Activated T-cell treated with anti-CD3 and anti-CD28 coated beads, Interleukin-2, amount 50 U/mL, for 72 hours (primary cell): ENCODE results near the gene TECTB. TPM values are rescaled to one million over a fixed set of nuclear protein-coding genes. Genes with fewer than 3 reads are reported as not detected.

Experiments
- ATAC-seq, 2 donors: fragments of 150-1000 bp; cut with Tn5 transposase; replicated peaks in 1 of 2; 2 replicates each; pipeline ENCODE4 v1.10.0; 2021; ENCODE audit warnings: moderate library complexity in 2 of 2, mild to moderate bottlenecking in 1 of 2
- DNase-seq, 2 donors: peaks; one replicate each; pipeline ENCODE4 v3.0.0; 2021 to 2022; ENCODE audit warnings: mixed read lengths in 1 of 2
- H3K27ac Mint-ChIP-seq: one replicate; pipeline ENCODE4 v1.8.0; 2022; ENCODE audit warnings: mild to moderate bottlenecking, moderate library complexity, mixed read lengths
- H3K27me3 Mint-ChIP-seq: one replicate; pipeline ENCODE4 v1.8.0; 2022; ENCODE audit warnings: low read depth, mixed read lengths
- H3K36me3 Mint-ChIP-seq, 2 donors: one replicate each; pipeline ENCODE4 v1.8.0; 2022; ENCODE audit warnings: mixed read lengths in 2 of 2, mild to moderate bottlenecking in 1 of 2; ENCODE audit not compliant: insufficient read depth in 2 of 2
- H3K4me1 Mint-ChIP-seq: one replicate; pipeline ENCODE4 v1.8.0; 2022; ENCODE audit warnings: low read depth, mixed read lengths
- H3K4me3 Mint-ChIP-seq, 2 donors: one replicate each; pipeline ENCODE4 v1.8.0; 2022; ENCODE audit warnings: mild to moderate bottlenecking in 2 of 2, mixed read lengths in 2 of 2, moderate library complexity in 2 of 2
- H3K9me3 Mint-ChIP-seq, 2 donors: one replicate each; pipeline ENCODE4 v1.8.0; 2022; ENCODE audit warnings: mixed read lengths in 2 of 2
- total RNA-seq, 2 donors: library from RNA; stranded (reverse); gene quantifications; one replicate each; pipeline ENCODE4 v1.2.3, GENCODE V29; 2022

The TECTB gene
- total RNA-seq, 2 donors from 2014 or later, result not detected

GRCh38 chr10:112332509-112333228 lies 49.5 kb downstream of the TECTB start:
- Mint-ChIP-seq H3K4me3 (no peak overlapping the region), H3K9me3 (no peaks in the 10 kb centered on the region), H3K36me3 (no peaks in the 10 kb centered on the region), H3K27ac (no peak overlapping the region), H3K4me1 (peaks cover 26% of the 10 kb centered on the region), H3K27me3 (peaks cover 31% of the 10 kb centered on the region)
- DNase-seq (no peak), ATAC-seq (no peak)

- ATAC-seq, result no peak
These were observed 50.3 kb downstream of the TECTB start for GRCh38 chr10:112333452-112333851.

GRCh38 chr10:112335111-112335867 lies 52.1 kb downstream of the TECTB start:
- H3K27me3 Mint-ChIP-seq, result peaks cover 31% of the 10 kb centered on the region
- ATAC-seq (no peak), DNase-seq (no peak)
- no peak overlapping the region for H3K4me3 Mint-ChIP-seq
- H3K4me1 Mint-ChIP-seq, result peaks cover 22% of the 10 kb centered on the region
- H3K27ac Mint-ChIP-seq, result no peak overlapping the region
- H3K9me3 Mint-ChIP-seq, result no peaks in the 10 kb centered on the region
- H3K36me3 Mint-ChIP-seq, result no peaks in the 10 kb centered on the region

More at GRCh38 chr10:112333452-112333851, 50.3 kb downstream of the TECTB start:
- peaks cover 26% of the 10 kb centered on the region for H3K4me1 Mint-ChIP-seq
- H3K27me3 Mint-ChIP-seq, result peaks cover 31% of the 10 kb centered on the region
- H3K27ac Mint-ChIP-seq, result no peak overlapping the region
- no peak for DNase-seq
- no peaks in the 10 kb centered on the region for H3K9me3 Mint-ChIP-seq
- no peaks in the 10 kb centered on the region for H3K36me3 Mint-ChIP-seq
- no peak overlapping the region for H3K4me3 Mint-ChIP-seq

GRCh38 chr10:112335868-112336265 lies 52.7 kb downstream of the TECTB start:
- no peak overlapping the region for H3K4me3 Mint-ChIP-seq
- H3K9me3 Mint-ChIP-seq, result no peaks in the 10 kb centered on the region
- DNase-seq (no peak), ATAC-seq (no peak)
- H3K27me3 Mint-ChIP-seq, result peaks cover 31% of the 10 kb centered on the region
- H3K4me1 Mint-ChIP-seq, result peaks cover 19% of the 10 kb centered on the region
- no peaks in the 10 kb centered on the region for H3K36me3 Mint-ChIP-seq
- no peak overlapping the region for H3K27ac Mint-ChIP-seq

GRCh38 chr10:112336556-112337201 lies 53.5 kb downstream of the TECTB start:
- peaks cover 25% of the 10 kb centered on the region for H3K27me3 Mint-ChIP-seq
- no peak for DNase-seq
- no peak overlapping the region for H3K4me3 Mint-ChIP-seq
- H3K27ac Mint-ChIP-seq, result no peak overlapping the region
- H3K36me3 Mint-ChIP-seq, result no peaks in the 10 kb centered on the region
- no peaks in the 10 kb centered on the region for H3K9me3 Mint-ChIP-seq
- H3K4me1 Mint-ChIP-seq, result peaks cover 19% of the 10 kb centered on the region
- no peak for ATAC-seq

- DNase-seq, result no peak
- Mint-ChIP-seq H3K4me3 (no peak overlapping the region), H3K36me3 (no peaks in the 10 kb centered on the region), H3K4me1 (peaks cover 6% of the 10 kb centered on the region), H3K27me3 (peaks cover 25% of the 10 kb centered on the region), H3K27ac (no peak overlapping the region), H3K9me3 (no peaks in the 10 kb centered on the region)
- ATAC-seq, result no peak
These were observed 55.8 kb downstream of the TECTB start for GRCh38 chr10:112338957-112339356.

- Mint-ChIP-seq H3K36me3 (no peaks in the 10 kb centered on the region), H3K27me3 (peaks cover 14% of the 10 kb centered on the region), H3K4me3 (no peak overlapping the region), H3K9me3 (no peaks in the 10 kb centered on the region), H3K4me1 (peaks cover 6% of the 10 kb centered on the region), H3K27ac (no peak overlapping the region)
- DNase-seq, result no peak
- ATAC-seq, result no peak
These were observed 57.4 kb downstream of the TECTB start for GRCh38 chr10:112340601-112341000.

GRCh38 chr10:112343056-112343806 lies 60.0 kb downstream of the TECTB start:
- H3K9me3 Mint-ChIP-seq, result no peaks in the 10 kb centered on the region
- no peak for DNase-seq
- no peak overlapping the region for H3K27ac Mint-ChIP-seq
- H3K4me1 Mint-ChIP-seq, result no peaks in the 10 kb centered on the region
- no peak for ATAC-seq
- no peaks in the 10 kb centered on the region for H3K27me3 Mint-ChIP-seq
- no peaks in the 10 kb centered on the region for H3K36me3 Mint-ChIP-seq
- H3K4me3 Mint-ChIP-seq, result no peak overlapping the region

GRCh38 chr10:112344261-112344660 lies 61.1 kb downstream of the TECTB start:
- H3K9me3 Mint-ChIP-seq, result no peaks in the 10 kb centered on the region
- H3K27ac Mint-ChIP-seq, result no peak overlapping the region
- no peak overlapping the region for H3K4me3 Mint-ChIP-seq
- no peaks in the 10 kb centered on the region for H3K27me3 Mint-ChIP-seq
- H3K36me3 Mint-ChIP-seq, result no peaks in the 10 kb centered on the region
- H3K4me1 Mint-ChIP-seq, result no peaks in the 10 kb centered on the region
- ATAC-seq (no peak), DNase-seq (no peak)

- Mint-ChIP-seq H3K4me3 (no peak overlapping the region), H3K9me3 (no peaks in the 10 kb centered on the region), H3K27me3 (no peaks in the 10 kb centered on the region), H3K36me3 (no peaks in the 10 kb centered on the region), H3K27ac (no peak overlapping the region), H3K4me1 (no peaks in the 10 kb centered on the region)
- DNase-seq (no peak), ATAC-seq (no peak)
These were observed 62.0 kb downstream of the TECTB start for GRCh38 chr10:112345202-112345601.

- Mint-ChIP-seq H3K4me3 (no peak overlapping the region), H3K27ac (no peak overlapping the region), H3K4me1 (no peaks in the 10 kb centered on the region), H3K27me3 (no peaks in the 10 kb centered on the region), H3K9me3 (no peaks in the 10 kb centered on the region), H3K36me3 (no peaks in the 10 kb centered on the region)
- ATAC-seq, result no peak
- DNase-seq, result no peak
These were observed 62.5 kb downstream of the TECTB start for GRCh38 chr10:112345743-112346142.

- DNase-seq, result no peak
- no peaks in the 10 kb centered on the region for H3K9me3 Mint-ChIP-seq
- H3K27me3 Mint-ChIP-seq, result no peaks in the 10 kb centered on the region
- no peak overlapping the region for H3K27ac Mint-ChIP-seq
- ATAC-seq, result no peak
- H3K36me3 Mint-ChIP-seq, result no peaks in the 10 kb centered on the region
- H3K4me1 Mint-ChIP-seq, result no peaks in the 10 kb centered on the region
- no peak overlapping the region for H3K4me3 Mint-ChIP-seq
These were observed 63.6 kb downstream of the TECTB start for GRCh38 chr10:112346774-112347173.
